ENCODE results near the gene DDR1.
"Not testable (repeated sequence)": the region's sequence is repeated elsewhere in the genome, so short reads cannot be mapped to it uniquely, and the experiment has no call there.

The DDR1 gene

DNA sequence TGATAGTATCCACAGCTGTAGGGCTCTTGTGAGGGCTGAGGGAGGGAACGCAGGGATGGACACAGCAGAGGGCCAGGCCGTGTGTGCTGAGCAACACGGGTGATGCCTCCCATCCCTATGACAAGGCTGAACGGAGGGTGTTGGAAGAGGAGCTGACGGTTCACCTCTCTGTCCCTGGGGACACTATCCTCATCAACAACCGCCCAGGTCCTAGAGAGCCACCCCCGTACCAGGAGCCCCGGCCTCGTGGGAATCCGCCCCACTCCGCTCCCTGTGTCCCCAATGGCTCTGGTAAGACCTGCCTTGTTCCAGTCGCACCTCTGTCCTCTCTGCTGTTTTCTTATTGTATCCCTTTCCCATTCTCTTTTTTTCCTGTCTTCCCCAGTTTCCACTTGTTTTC is 10.1 kb downstream of the DDR1 start:
- H3K36me3 ChIP-seq (ENCODE audit: control insufficient read depth in 5 of 5, insufficient read depth in 5 of 5, low read length in 5 of 5) = peaks cover 6 to 88% (median 67%) of the 10 kb centered on the region in 5 donors
- H3K27ac ChIP-seq (ENCODE audit: low read depth, low read length) = no peak overlapping the region
- no peak overlapping the region for H3K4me3 ChIP-seq (ENCODE audit: low read depth in 1 of 5, low read length in 5 of 5)
- no peaks in the 10 kb centered on the region for H3K27me3 ChIP-seq (ENCODE audit: control insufficient read depth in 5 of 5, insufficient read depth in 4 of 5, low read length in 5 of 5)
- no peak overlapping the region for H3K9ac ChIP-seq (ENCODE audit: low read length in 5 of 5)
- no peaks in the 10 kb centered on the region for H3K9me3 ChIP-seq (ENCODE audit: control insufficient read depth in 5 of 5, low read length in 5 of 5)
- no peaks in the 10 kb centered on the region for H3K4me1 ChIP-seq (ENCODE audit: control insufficient read depth in 5 of 5, insufficient read depth in 5 of 5, low read length in 5 of 5)

DNA sequence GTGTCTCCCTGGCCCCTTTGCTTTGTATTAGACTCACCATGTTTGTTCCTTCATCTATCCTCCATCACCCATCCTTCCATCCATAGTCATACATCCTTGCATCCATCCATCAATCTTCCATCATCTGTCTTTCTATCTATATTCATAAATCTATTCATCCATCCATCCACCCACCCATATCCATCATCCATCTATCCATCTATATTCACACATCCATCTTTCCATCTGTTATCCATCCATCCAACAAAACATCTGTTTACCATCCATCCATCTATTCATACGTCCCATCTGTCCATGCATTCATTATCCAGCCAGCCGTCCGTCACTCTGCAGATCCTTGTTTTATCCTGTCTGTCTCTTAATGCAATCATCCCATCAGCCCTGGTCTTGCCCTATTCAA is 10.6 kb downstream of the DDR1 start:
- Histone ChIP-seq H3K27ac (ENCODE audit: low read depth, low read length) (no peak overlapping the region), H3K4me3 (ENCODE audit: low read depth in 1 of 5, low read length in 5 of 5) (no peak overlapping the region), H3K4me1 (ENCODE audit: control insufficient read depth in 5 of 5, insufficient read depth in 5 of 5, low read length in 5 of 5) (no peaks in the 10 kb centered on the region), H3K36me3 (ENCODE audit: control insufficient read depth in 5 of 5, insufficient read depth in 5 of 5, low read length in 5 of 5) (peaks cover 6 to 87% (median 65%) of the 10 kb centered on the region in 5 donors), H3K9me3 (ENCODE audit: control insufficient read depth in 5 of 5, low read length in 5 of 5) (no peaks in the 10 kb centered on the region), H3K9ac (ENCODE audit: low read length in 5 of 5) (no peak overlapping the region), H3K27me3 (ENCODE audit: control insufficient read depth in 5 of 5, insufficient read depth in 4 of 5, low read length in 5 of 5) (no peaks in the 10 kb centered on the region)

DNA sequence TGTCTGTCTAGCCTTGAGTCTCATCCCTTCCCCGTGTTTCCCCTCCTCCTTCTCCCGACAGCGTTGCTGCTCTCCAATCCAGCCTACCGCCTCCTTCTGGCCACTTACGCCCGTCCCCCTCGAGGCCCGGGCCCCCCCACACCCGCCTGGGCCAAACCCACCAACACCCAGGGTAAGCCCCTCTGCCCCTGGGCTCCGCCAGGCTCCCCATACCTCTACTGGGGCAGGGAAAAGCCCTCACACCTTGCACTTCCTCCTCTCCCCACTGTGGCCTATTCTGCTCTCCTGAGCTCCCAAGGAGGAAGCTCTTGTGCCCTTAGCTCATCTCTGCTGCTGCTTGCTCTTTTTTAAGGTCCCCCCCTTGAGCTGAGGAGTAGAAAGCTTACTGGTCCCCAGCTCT is 11.0 kb downstream of the DDR1 start:
- H3K36me3 ChIP-seq (ENCODE audit: control insufficient read depth in 5 of 5, insufficient read depth in 5 of 5, low read length in 5 of 5) = peaks cover 6 to 83% (median 64%) of the 10 kb centered on the region in 5 donors
- no peak overlapping the region for H3K9ac ChIP-seq (ENCODE audit: low read length in 5 of 5)
- H3K27me3 ChIP-seq (ENCODE audit: control insufficient read depth in 5 of 5, insufficient read depth in 4 of 5, low read length in 5 of 5) = no peaks in the 10 kb centered on the region
- no peak overlapping the region for H3K4me3 ChIP-seq (ENCODE audit: low read depth in 1 of 5, low read length in 5 of 5)
- H3K4me1 ChIP-seq (ENCODE audit: control insufficient read depth in 5 of 5, insufficient read depth in 5 of 5, low read length in 5 of 5) = no peaks in the 10 kb centered on the region
- no peaks in the 10 kb centered on the region for H3K9me3 ChIP-seq (ENCODE audit: control insufficient read depth in 5 of 5, low read length in 5 of 5)
- H3K27ac ChIP-seq (ENCODE audit: low read depth, low read length) = no peak overlapping the region

DNA sequence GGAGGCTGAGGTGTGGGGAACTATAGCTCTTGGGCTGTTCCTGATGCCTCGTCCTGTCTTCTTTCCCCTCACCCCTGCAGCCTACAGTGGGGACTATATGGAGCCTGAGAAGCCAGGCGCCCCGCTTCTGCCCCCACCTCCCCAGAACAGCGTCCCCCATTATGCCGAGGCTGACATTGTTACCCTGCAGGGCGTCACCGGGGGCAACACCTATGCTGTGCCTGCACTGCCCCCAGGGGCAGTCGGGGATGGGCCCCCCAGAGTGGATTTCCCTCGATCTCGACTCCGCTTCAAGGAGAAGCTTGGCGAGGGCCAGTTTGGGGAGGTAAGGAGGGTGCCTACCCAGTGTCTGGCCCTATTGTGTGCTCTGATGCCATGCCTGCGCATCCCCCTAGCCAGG is 12.2 kb downstream of the DDR1 start:
- H3K9ac ChIP-seq (ENCODE audit: low read length in 5 of 5) = no peak overlapping the region
- H3K9me3 ChIP-seq (ENCODE audit: control insufficient read depth in 5 of 5, low read length in 5 of 5) = no peaks in the 10 kb centered on the region
- H3K4me3 ChIP-seq (ENCODE audit: low read depth in 1 of 5, low read length in 5 of 5) = no peak overlapping the region
- H3K36me3 ChIP-seq (ENCODE audit: control insufficient read depth in 5 of 5, insufficient read depth in 5 of 5, low read length in 5 of 5) = peaks cover 6 to 74% (median 59%) of the 10 kb centered on the region in 5 donors
- H3K4me1 ChIP-seq (ENCODE audit: control insufficient read depth in 5 of 5, insufficient read depth in 5 of 5, low read length in 5 of 5) = no peaks in the 10 kb centered on the region
- no peak overlapping the region for H3K27ac ChIP-seq (ENCODE audit: low read depth, low read length)
- H3K27me3 ChIP-seq (ENCODE audit: control insufficient read depth in 5 of 5, insufficient read depth in 4 of 5, low read length in 5 of 5) = no peaks in the 10 kb centered on the region

DNA sequence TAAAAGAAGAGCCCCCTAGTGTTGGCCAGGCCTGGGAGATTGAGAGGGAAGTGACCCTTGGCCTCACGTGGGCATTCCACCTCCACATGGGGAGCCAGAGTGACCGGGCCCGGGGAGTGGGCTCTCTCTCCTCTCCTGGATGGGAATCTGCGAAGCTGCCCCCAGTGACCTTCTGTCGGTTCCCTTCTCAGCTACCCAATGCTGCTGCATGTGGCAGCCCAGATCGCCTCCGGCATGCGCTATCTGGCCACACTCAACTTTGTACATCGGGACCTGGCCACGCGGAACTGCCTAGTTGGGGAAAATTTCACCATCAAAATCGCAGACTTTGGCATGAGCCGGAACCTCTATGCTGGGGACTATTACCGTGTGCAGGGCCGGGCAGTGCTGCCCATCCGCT is 13.6 kb downstream of the DDR1 start:
- no peak overlapping the region for H3K4me3 ChIP-seq (ENCODE audit: low read depth in 1 of 5, low read length in 5 of 5)
- H3K4me1 ChIP-seq (ENCODE audit: control insufficient read depth in 5 of 5, insufficient read depth in 5 of 5, low read length in 5 of 5) = no peaks in the 10 kb centered on the region
- no peak overlapping the region for H3K27ac ChIP-seq (ENCODE audit: low read depth, low read length)
- no peaks in the 10 kb centered on the region for H3K9me3 ChIP-seq (ENCODE audit: control insufficient read depth in 5 of 5, low read length in 5 of 5)
- H3K9ac ChIP-seq (ENCODE audit: low read length in 5 of 5) = peak overlapping the region in 1 of 5 donors; percentile 2
- no peaks in the 10 kb centered on the region for H3K27me3 ChIP-seq (ENCODE audit: control insufficient read depth in 5 of 5, insufficient read depth in 4 of 5, low read length in 5 of 5)
- peaks cover 6 to 67% (median 51%) of the 10 kb centered on the region in 5 donors for H3K36me3 ChIP-seq (ENCODE audit: control insufficient read depth in 5 of 5, insufficient read depth in 5 of 5, low read length in 5 of 5)

DNA sequence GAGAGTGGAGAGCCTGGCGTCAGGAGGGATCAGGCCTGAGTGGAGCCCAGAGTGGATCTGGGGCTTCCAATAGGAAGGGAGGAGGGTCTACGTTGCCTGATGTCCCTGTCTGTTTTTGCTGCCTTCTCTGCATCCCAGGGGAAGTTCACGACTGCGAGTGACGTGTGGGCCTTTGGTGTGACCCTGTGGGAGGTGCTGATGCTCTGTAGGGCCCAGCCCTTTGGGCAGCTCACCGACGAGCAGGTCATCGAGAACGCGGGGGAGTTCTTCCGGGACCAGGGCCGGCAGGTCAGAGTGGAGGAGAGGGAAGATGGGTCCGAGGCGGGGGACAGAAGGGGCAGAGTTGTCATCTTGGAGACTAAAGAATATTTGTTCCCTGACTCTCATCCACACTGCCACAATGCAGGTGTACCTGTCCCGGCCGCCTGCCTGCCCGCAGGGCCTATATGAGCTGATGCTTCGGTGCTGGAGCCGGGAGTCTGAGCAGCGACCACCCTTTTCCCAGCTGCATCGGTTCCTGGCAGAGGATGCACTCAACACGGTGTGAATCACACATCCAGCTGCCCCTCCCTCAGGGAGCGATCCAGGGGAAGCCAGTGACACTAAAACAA is 14.5 kb downstream of the DDR1 start:
- Histone ChIP-seq H3K27ac (ENCODE audit: low read depth, low read length) (no peak overlapping the region), H3K36me3 (ENCODE audit: control insufficient read depth in 5 of 5, insufficient read depth in 5 of 5, low read length in 5 of 5) (peaks cover 6 to 57% (median 43%) of the 10 kb centered on the region in 5 donors)

DNA sequence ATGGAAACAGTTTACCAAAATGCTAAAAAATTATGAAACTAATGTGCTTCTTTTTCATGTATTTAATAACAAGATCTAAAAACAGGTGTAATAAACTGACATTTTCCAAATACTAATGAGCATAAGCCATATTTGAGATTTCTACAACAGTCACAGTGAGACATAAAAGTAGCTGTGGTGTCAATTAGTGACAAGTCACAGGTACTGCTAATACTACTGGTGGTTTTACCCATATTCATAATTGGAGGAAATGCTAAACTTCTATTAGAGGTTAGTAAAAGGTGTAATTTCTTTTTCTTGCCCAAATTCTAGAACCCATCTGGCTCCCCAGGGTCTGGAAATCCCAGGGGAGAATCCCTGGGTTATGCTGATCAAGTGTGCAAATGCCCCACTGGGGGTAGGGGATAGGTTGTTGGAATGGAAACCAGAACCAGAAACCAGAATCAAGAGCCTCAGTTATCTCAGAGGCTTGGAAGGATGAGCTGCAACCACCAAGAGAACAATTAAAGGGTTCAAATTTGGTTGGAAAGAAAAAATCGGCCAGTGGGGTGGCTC is 16.6 kb downstream of the DDR1 start:
- no peak overlapping the region for H3K9ac ChIP-seq (ENCODE audit: low read length in 5 of 5)
- no peaks in the 10 kb centered on the region for H3K27me3 ChIP-seq (ENCODE audit: control insufficient read depth in 5 of 5, insufficient read depth in 4 of 5, low read length in 5 of 5)
- no peaks in the 10 kb centered on the region for H3K4me1 ChIP-seq (ENCODE audit: control insufficient read depth in 5 of 5, insufficient read depth in 5 of 5, low read length in 5 of 5)
- H3K4me3 ChIP-seq (ENCODE audit: low read depth in 1 of 5, low read length in 5 of 5) = no peak overlapping the region
- H3K36me3 ChIP-seq (ENCODE audit: control insufficient read depth in 5 of 5, insufficient read depth in 5 of 5, low read length in 5 of 5) = peaks cover 0 to 37% (median 30%) of the 10 kb centered on the region in 5 donors
- no peaks in the 10 kb centered on the region for H3K9me3 ChIP-seq (ENCODE audit: control insufficient read depth in 5 of 5, low read length in 5 of 5)
- H3K27ac ChIP-seq (ENCODE audit: low read depth, low read length) = no peak overlapping the region

More for the DNA sequence above, 14.5 kb downstream of the DDR1 start:
- Histone ChIP-seq H3K4me1 (ENCODE audit: control insufficient read depth in 5 of 5, insufficient read depth in 5 of 5, low read length in 5 of 5) (no peaks in the 10 kb centered on the region), H3K9me3 (ENCODE audit: control insufficient read depth in 5 of 5, low read length in 5 of 5) (no peaks in the 10 kb centered on the region), H3K4me3 (ENCODE audit: low read depth in 1 of 5, low read length in 5 of 5) (no peak overlapping the region), H3K9ac (ENCODE audit: low read length in 5 of 5) (no peak overlapping the region), H3K27me3 (ENCODE audit: control insufficient read depth in 5 of 5, insufficient read depth in 4 of 5, low read length in 5 of 5) (no peaks in the 10 kb centered on the region)

DNA sequence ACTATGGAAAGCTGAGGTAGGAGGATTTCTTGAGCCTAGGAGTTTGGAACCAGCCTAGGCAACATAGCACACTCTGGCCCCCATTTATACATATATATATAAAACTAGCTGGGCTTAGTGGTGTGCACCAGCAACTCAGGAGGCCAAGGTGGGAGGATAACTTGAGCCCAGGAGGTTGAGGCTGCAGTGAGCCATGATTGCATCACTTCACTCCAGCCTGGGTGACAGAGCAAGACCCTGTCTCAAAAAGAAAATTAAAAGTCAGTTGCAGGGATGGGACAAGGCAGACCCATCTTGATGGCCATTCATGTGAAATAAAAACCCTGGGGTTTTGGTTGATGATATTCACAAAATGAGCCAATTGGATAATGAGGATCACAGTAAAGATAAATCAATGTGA is 17.1 kb downstream of the DDR1 start:
- H3K27me3 ChIP-seq (ENCODE audit: control insufficient read depth in 5 of 5, insufficient read depth in 4 of 5, low read length in 5 of 5) = no peaks in the 10 kb centered on the region
- no peak overlapping the region for H3K4me3 ChIP-seq (ENCODE audit: low read depth in 1 of 5, low read length in 5 of 5)
- H3K9me3 ChIP-seq (ENCODE audit: control insufficient read depth in 5 of 5, low read length in 5 of 5) = no peaks in the 10 kb centered on the region
- no peak overlapping the region for H3K9ac ChIP-seq (ENCODE audit: low read length in 5 of 5)
- H3K27ac ChIP-seq (ENCODE audit: low read depth, low read length) = no peak overlapping the region
- no peaks in the 10 kb centered on the region for H3K4me1 ChIP-seq (ENCODE audit: control insufficient read depth in 5 of 5, insufficient read depth in 5 of 5, low read length in 5 of 5)
- peaks cover 0 to 33% (median 30%) of the 10 kb centered on the region in 5 donors for H3K36me3 ChIP-seq (ENCODE audit: control insufficient read depth in 5 of 5, insufficient read depth in 5 of 5, low read length in 5 of 5)

DNA sequence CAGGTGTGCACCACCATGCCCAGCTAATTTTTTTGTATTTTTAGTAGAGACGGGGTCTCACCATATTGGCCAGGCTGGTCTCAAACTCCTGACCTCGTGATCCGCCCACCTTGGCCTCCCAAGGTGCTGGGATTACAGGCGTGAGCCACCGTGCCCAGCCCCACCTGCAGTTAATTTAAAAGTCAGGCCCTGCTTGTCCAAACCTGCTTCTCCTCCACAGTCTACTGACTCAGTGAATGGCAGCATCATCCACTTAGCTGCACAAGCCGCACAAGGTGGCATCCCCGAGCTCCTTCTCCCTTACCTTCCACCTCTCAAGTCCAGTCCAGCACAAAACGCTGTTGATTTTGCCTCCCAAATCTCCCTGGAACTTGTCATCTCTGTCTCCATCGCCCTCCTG is 17.9 kb downstream of the DDR1 start:
- H3K36me3 ChIP-seq (ENCODE audit: control insufficient read depth in 5 of 5, insufficient read depth in 5 of 5, low read length in 5 of 5) = peaks cover 0 to 26% (median 25%) of the 10 kb centered on the region in 5 donors
- not testable (repeated sequence) for H3K9me3 ChIP-seq (ENCODE audit: control insufficient read depth in 5 of 5, low read length in 5 of 5); H3K9ac ChIP-seq (ENCODE audit: low read length in 5 of 5); H3K4me3 ChIP-seq (ENCODE audit: low read depth in 1 of 5, low read length in 5 of 5); H3K27me3 ChIP-seq (ENCODE audit: control insufficient read depth in 5 of 5, insufficient read depth in 4 of 5, low read length in 5 of 5); H3K27ac ChIP-seq (ENCODE audit: low read depth, low read length); H3K4me1 ChIP-seq (ENCODE audit: control insufficient read depth in 5 of 5, insufficient read depth in 5 of 5, low read length in 5 of 5)

DNA sequence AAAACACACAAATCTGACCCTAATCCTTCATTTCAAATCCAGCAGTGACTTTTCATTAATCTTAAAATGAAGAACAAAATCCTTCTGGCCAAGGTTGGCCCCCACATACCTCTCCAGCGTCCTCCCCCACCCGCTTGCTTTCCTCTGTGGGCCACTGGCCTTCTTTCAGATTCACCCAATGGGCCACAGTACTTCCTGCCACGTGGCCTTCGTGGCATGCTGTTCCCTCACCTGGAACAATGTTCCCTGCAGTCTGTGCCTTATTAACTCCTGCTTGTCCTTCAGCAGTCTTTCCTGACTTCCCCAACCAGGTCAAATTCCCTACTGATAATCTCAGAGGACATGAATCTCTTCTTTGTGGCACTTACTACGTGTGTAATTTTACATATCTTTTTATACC is 18.4 kb downstream of the DDR1 start:
- Histone ChIP-seq H3K27ac (ENCODE audit: low read depth, low read length) (no peak overlapping the region), H3K4me1 (ENCODE audit: control insufficient read depth in 5 of 5, insufficient read depth in 5 of 5, low read length in 5 of 5) (peaks cover 0 to 5% (median 5%) of the 10 kb centered on the region in 5 donors), H3K36me3 (ENCODE audit: control insufficient read depth in 5 of 5, insufficient read depth in 5 of 5, low read length in 5 of 5) (peaks cover 0 to 21% (median 20%) of the 10 kb centered on the region in 5 donors), H3K9me3 (ENCODE audit: control insufficient read depth in 5 of 5, low read length in 5 of 5) (no peaks in the 10 kb centered on the region), H3K27me3 (ENCODE audit: control insufficient read depth in 5 of 5, insufficient read depth in 4 of 5, low read length in 5 of 5) (no peaks in the 10 kb centered on the region), H3K9ac (ENCODE audit: low read length in 5 of 5) (no peak overlapping the region), H3K4me3 (ENCODE audit: low read depth in 1 of 5, low read length in 5 of 5) (no peak overlapping the region)
